CD4-positive, alpha-beta T cell treated with Interleukin-10 for 1 hour (primary cell): ENCODE results near the gene ANP32B.
"Not testable (repeated sequence)": the region's sequence is repeated elsewhere in the genome, so short reads cannot be mapped to it uniquely, and the experiment has no call there.

Experiments
- DNase-seq: peaks from one replicate; pipeline ENCODE4 v3.0.0-alpha.2; 2020

ANP32B gene

DNA sequence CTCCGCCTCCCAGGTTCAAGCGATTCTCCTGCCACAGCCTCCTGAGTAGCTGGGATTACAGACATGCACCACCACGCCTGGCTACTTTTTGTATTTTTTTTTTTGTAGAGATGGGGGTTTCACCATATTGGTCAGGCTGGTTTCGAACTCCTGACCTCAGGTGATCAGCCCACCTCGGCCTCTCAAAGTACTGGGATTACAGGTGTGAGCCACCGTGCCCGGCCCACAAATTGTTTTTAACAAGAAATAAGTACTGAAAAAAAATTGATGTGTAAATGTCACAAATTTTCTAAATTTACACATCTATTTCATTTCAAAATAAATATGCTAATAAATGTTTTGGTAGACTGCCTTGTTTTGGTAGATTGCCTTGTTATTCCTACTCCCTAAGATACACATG lies 13.5 kb downstream of the ANP32B start:
- not testable (repeated sequence) for DNase-seq

DNA sequence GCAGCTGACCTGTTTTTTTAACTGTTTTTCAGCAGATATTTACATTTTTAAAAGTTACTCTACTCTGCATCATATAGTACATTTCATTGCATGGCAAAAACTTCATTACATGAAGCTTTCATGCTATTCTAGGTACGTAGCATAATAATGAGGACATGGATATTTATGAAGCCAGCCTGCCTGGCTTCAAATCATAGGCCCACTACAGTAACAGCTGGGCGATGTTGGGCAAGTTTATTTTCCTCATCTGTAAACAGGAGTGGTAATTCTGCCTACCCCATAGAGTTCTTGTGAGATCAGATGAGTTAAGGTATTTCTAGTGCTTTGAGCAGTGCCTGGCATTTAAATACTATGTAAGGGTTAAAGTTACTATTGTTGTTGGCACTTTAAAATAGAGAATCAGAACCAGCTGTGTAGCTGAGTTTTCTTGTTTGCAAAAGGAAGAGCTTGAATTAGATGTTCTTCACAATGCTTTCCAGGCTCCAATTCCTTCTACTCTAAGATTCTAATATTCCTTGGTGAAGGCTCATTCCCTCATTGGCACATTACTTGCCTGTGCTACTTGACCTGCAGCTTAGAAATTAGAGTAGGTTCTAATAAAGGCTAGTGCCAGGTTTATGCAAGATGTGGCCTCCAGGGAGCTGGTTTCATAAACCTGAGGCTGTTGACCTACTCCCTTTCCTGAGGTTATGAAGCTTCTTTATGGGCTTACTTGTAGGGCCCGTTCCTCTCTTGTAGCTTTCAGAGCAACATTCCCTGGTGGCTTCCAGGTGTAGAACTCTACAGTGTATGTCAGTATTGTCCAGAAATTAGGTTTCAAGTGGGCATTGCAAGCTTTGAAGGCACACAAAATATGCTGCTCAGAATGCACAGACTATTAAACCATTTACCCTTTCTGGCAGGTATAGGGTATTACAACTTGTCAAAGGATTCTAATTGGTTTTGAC lies 14.5 kb downstream of the ANP32B start:
- DNase-seq = no peak

DNA sequence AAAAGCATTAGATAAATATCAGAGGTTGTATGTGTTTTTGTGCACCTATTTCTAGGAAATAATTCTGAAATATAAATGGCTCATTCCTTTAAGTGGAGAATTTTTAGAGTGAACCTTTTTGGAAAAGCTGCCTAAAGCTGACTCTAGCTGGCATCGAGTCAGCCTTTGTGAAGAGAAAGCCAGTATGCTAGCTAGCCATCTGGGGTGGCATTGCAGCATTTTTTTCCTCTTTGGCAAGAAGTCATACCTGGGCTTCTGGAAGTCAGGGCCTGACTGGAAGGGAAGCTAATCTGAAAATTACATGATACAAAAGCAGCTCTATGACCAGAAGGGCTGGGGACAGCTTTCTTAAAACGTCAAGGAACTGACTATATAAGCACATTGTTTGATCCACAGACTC lies 19.7 kb downstream of the ANP32B start:
- no peak for DNase-seq

DNA sequence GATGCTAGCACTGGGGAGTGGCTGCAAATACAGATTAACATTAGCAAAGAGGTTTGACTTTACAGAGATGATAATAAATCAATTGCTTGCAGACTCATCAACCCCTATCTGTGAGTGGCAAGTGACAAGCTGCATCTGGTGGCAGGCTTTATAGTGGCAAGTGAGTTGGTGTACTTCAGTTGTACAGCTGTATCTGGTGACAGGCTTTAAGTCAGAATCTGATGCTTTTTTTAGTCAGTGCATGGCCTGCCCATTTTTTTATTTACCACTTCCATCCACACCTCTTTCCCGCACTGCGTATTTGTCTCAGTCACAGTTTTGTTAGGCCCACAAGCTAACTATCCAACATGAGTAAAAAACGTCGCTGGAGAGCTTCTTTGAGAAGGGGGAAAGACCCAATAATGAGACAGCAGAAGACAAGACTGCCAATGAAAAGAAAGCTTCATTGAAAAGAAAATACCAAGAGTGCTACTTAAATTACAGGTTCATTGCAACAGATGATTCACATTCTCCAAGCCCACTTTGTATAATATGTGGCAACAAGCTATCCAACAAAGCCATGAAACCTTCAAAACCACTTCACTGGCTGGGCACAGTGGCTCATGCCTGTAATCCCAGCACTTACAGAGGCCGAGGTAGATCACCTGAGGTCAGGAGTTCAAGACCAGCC lies 23.1 kb downstream of the ANP32B start:
- no peak for DNase-seq

DNA sequence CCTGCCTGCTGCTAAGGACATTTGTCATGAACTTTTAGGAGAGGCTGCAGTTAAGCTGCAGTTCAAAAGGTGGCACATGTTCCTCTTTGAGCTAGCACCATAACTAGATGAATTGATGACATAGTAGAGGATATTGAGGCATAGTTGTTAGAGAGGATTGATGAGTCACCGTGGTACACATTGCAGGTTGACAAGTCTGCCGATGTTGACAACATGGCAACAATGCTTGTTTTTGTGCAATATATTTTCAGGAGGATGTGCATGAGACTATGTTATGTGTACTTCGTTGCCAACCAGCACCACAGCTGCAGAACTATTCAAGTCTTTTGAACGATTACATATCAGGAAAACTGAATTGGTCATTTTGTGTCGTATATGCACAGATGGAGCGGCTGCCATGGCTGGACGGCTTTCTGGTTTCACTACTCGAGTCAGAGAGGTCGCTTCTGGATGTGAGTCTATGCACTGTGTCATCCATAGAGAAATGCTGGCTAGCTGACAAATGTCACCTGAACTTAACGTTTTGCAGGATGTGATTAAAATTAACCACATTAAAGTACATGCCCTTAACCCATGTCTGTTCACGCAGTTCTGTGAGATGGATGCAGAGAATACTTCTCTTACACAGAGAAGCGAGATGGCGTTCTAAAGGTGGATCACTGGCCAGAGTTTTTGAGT lies 24.2 kb downstream of the ANP32B start:
- DNase-seq = no peak

DNA sequence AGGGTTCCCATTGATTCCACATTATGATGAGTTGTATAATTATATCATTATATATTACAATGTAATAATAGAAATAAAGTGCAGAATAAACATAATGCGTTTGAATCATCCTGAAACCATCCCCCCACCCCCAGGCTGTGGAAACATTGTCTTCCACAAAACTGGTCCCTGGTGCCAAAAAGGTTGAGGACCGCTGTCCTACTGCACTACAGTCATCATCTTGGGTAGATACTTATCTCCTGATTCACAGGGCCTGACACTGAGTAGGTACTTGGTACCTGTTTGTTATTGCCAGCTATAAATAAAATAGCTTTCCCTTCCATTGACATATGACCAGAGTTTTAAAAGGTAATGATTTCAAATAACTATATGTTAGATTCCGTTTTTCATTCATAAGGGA lies 25.6 kb downstream of the ANP32B start:
- DNase-seq = no peak

DNA sequence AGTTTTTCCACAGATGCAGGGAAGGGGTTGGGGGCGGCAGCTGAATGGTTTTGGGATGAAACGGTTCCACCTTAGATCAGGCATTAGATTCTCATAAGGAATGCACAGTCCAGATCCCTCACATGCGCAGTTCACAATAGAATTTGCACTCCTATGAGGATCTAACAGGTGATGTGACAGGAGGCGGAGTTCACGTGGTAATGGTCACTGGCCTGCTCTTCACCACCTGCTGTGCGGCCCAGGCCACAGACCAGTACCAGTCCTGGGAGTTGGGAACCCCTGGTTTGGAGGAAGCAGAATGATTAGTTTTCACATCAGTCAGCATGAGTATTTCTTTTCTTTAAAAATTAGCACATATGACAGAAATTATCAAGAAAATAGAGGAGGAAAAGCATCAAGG lies 26.3 kb downstream of the ANP32B start:
- no peak for DNase-seq

DNA sequence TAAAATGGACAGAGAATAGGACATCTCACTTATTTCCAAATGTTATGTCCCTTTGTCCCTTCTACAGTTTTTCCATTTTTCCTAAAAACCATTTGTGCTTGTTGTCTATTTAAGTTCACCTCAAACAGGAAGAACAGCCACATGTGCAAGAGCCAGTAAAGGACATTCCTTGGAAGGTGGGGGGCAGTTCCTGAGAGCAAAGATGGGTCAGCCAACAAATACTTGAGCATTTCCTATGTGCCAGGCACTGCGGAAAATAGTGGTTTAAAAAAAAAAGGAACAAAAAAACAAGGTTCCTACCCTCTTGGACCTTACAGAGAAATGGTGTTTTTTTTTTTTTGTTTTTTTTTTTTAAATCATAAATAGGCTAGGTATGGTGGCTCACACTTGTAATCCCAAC lies 26.8 kb downstream of the ANP32B start:
- no peak for DNase-seq

DNA sequence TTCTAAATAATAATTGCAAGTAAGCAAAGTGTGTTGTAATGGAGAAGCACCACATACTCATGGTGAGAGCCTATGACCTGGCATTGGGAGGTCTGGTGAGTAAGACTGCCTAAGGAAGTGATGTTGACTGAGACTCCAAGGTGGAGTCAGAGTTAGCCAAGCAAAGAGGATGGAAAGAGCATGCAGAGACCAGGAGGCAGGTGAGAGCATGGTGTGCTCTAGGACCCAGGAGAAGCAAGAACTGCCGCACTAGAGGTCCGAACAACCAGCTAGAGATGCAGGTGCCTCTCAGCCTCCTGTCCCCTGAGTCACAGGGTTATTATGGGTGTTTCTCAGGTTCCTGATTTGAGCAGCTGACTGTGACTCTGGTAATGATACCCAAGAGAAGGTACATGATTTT lies 27.3 kb downstream of the ANP32B start:
- DNase-seq = no peak

DNA sequence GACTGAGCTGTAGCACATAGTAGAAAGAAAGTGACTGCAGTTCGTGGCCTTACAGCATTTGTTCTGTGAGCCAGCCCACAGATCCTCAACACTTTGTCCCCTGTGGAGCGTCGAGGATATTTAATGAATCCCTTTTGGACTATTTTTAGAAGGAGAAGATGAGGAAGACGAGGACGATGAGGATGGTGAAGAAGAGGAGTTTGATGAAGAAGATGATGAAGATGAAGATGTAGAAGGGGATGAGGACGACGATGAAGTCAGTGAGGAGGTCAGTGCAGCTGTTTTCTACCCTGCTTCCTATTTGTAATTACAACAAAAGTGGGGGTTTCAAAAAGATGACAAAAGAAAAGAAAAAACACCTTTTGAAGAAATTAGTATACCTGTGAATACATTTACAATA lies 28.0 kb downstream of the ANP32B start:
- DNase-seq = no peak

DNA sequence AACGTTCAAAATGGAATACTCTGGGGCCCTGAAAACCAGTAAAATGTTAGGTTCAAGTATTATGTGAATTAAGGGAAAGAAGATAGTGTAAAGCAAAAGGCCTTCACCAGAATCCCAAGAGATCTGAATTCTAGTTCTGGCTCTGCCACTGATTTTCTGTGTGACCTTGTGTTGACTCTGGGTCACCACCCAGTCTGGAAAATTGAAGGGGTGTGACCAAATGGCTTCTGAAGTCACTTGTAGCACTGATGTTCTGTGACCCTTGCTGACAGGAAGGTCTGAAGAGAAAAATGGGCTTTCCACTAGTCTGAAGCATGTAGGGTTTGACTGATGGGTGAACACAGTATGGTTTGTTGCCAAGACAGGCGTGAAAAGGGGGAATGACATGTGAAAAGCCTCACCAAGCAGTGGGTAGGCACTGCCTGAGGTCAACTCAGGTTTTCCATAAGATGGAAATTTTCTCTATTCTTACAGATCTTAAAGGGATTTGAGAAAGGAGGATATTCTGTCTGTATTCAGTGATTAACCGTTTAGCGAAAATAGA lies 33.1 kb downstream of the ANP32B start:
- DNase-seq = no peak

DNA sequence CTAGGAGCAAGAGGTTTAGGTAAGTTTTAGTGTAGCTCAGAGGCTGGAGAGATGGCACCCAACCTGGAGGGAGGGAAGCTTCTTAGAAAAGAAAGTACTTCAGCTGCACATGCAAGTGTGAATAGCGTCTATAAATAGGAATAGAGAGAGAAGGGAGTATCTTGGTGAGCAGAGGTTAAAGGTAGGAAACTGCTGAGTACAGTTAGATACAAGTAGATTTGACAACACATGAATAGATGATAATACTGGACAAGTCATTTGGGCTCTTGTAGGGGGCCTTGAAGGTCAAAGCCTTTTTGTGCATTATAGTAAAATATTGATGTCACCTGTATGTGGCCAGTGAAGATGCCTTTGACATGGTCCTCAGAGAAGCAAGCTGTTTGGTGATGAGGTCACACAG lies 34.2 kb downstream of the ANP32B start:
- DNase-seq = no peak

DNA sequence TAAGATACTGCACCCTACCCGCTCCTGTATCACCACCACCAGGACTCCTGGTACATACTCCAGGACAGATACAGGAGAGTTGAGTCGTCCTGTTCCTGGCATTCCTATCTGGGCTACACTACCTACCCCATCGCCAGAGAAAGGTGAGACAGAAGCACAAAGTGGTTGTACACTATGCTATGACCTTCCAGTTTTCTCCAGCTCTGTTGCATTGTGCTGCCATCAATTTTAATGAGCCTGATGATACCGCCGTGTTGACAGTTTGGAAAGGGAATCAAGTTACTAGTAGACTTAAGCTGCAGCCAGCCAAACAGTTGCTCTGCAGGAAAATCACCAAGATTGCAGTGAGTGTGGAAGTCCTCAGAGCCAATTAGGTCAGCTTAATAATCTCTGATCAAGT lies 35.2 kb downstream of the ANP32B start:
- no peak for DNase-seq

DNA sequence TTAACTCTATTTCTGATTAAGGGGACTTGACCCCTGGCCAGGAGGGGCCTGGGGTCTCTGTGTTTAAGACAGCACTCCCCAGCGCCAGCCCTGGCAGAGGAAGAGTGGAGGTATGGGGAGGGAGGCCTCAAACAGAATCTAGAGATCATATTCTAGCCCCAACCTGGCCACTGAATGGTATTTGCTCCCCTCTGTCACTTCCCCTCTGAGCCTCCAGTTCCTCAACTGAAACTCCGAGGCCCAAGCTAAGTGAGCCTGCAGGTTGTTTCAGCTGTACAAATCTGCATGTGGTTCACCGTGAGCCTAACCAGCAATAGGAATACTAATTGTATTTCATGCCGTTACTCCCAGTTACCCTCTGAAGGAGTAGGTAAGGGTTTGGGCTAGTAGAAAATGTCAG lies 36.0 kb downstream of the ANP32B start:
- no peak for DNase-seq

DNA sequence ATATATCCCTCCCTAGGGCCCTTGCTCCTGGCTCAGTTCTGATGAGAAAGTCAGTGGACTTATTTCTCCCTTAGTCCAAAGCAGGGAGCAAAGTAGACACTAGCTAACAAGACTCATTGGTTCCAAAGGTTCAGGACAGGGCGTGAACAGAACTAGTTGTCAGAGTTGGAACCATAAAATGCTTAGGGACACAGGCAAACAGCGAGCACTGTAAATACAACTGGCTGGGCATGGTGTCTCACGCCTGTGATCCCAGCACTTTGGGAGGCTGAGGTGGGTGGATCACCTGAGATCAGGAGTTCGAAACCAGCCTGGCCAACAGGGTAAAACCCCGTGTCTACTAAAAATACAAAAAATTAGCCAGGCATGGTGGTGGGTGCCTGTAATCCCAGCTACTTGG lies 36.7 kb downstream of the ANP32B start:
- not testable (repeated sequence) for DNase-seq

DNA sequence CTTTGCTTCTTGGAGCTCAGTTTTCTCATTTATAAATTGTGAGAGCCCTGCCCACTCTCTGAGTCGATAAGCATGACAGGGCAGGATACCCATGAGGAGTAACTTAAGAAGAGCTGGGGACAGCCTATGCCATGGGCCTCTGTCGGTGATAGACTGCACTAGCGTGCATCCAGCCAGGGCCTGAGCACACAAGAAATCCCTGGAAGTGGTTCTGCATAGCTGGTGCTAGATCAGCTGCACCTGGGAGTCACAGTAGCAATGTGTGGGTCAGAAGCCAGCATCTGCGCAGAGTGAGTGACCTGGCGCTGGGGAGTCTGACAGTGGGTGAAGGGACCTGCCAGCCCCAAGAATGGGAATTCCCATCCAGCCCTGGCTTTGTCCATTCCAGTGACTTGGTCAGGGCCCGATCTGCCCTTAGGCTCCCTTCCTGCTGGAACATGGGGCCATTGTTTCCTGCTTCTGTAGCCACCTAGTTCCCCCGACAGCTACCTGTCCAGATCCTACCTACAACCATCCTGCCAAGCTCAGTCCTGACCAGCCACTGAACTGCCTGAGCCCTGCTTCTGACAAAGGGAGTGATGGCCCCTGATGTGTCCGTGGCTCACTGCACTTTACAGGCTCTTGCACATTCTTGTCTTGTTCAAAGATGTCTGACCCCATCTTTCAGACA lies 37.5 kb downstream of the ANP32B start:
- DNase-seq = no peak

DNA sequence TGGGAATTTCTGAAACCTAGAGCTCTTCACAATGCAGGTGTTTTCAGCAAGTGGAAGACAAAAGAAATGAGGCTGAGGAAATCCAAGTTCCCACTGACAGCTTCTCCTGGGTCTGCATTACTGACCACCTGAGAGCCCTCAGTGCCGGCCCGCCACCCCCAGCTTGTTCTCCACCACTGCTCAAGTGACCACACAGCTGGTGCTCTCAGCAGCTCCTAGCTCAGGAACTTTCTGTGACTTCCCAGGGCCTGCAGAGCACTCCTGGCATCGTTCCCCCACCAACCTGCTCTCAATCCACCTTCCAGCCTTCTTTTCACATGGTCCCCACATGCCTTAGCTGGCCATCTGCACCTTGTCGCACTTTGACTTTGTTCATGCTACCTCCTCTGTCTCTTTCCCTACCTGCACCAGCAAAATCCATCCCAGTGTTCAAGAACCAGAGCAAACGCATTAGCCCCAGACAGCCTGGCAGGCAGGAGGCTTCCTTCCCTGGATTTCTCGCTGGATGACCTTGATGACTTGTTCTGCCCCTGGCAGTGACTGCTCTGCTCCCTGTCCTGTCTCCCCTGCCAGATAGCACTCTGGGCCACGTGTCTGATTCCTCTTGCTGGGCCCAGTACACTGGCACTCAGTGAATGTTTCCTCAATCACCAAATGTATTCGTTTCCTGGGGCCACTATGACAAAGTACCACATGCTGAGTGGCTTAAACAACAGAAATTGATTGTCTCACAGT lies 38.3 kb downstream of the ANP32B start:
- no peak for DNase-seq

DNA sequence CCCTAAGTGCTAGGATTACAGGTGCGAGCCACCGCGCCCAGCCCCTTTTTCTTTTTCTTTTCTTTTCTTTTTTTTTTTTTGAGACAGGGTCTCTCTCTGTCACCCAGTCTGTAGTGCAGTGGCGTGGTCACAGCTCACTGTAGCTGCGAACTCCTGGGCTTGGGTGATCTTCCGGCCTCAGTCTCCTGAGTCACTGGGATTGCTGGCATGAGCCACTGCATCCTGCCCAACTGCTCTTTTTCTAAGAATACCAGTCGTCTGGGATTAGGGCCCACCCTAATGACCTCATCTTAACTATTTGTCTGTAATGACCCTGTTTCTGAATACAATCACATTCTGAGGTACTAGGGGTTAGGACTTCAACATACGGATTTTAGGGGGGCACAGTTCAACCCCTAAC lies 39.3 kb downstream of the ANP32B start:
- DNase-seq = no peak

DNA sequence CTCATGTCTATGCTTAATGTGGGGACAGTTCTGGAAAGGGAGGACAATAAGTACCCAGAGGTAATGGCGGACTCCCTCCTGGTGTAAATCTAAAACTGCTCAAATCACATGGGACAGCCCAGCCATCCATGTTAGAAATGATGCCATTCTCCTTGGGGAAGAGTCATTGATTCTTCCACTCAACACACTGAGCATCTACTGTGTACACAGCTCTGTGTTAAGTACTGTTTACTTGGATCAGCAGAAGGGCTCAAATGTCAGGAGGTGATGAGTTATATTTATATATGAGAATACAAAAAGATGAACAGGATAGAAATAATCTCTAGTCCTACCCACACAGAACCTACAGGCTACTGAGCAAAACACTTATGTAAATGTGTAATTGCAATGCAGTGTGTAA lies 41.6 kb downstream of the ANP32B start:
- DNase-seq = no peak

DNA sequence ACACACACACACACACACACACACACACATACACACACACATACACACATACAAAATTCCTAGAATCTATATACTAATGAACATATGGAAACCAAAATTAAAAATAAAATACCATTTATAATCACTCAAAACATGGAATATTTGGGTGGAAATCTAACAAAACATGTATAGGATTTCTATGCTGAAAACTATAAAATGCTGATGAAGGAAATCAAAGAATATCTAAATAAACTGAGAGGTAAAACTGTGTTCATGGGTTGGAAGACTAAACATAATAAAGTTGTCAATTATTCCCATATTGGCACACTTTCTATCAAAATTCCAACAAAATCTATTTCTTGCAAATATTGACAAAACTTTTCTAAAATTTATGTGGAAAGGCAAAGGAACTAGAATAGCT lies 48.0 kb downstream of the ANP32B start:
- DNase-seq = no peak

DNA sequence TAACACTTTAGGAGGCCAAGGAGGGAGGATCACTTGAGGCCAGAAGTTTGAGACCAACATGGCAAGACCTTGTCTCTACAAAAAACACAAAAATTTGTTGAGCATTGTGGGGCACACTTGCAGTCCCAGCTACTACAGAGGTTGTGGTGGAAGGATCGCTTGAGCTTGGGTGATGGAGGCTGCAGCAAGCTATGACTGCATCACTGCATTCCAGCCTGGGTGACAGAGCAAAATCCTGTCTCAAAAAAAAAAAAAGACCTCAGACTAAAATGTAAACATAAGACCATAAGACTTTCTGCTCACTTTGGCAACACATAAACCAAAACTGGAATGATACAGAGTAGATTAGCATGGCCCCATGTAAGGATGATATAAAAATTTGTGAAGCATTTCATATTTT lies 48.8 kb downstream of the ANP32B start:
- DNase-seq = no peak
